Left lung (tissue), 10 donors: ENCODE data around the gene PKM. TPM values are rescaled to one million over a fixed set of nuclear protein-coding genes. Genes with fewer than 3 reads are reported as not detected.
A peak's percentile ranks its signal among the peaks of the same experiment; 100 is the strongest.
"Not testable (repeated sequence)": the region's sequence is repeated elsewhere in the genome, so short reads cannot be mapped to it uniquely, and the experiment has no call there.

ENCODE experiments used
- ATAC-seq: fragments of 200-7000 bp; cut with Tn5 transposase; one replicate; pipeline ENCODE4 v1.9.1; 2020; ENCODE audit warnings: moderate library complexity
- DNase-seq, 4 donors: peaks; one replicate each; pipeline ENCODE4 v3.0.0-alpha.2; 2013 to 2020
- H3K27ac ChIP-seq, 2 donors: fragments of 200-600 bp; sonication (generic) in 1 of 2; one replicate each; pipeline versions ENCODE4 v1.5.0 to v1.8.0; 2020 to 2021
- H3K27me3 ChIP-seq, 2 donors: fragments of 200-600 bp; sonication (generic) in 1 of 2; one replicate each; pipeline versions ENCODE4 v1.5.0 to v1.8.0; 2020 to 2021
- H3K36me3 ChIP-seq, 2 donors: fragments of 200-600 bp; sonication (generic) in 1 of 2; one replicate each; pipeline versions ENCODE4 v1.5.0 to v1.8.0; 2020 to 2021
- H3K4me1 ChIP-seq, 2 donors: fragments of 200-600 bp; one replicate each; pipeline ENCODE4 v1.8.0; 2021
- H3K4me3 ChIP-seq, 2 donors: fragments of 200-600 bp; sonication (generic) in 1 of 2; one replicate each; pipeline versions ENCODE4 v1.5.0 to v1.8.0; 2020 to 2021; ENCODE audit warnings: mild to moderate bottlenecking in 1 of 2
- H3K9me3 ChIP-seq, 2 donors: fragments of 200-600 bp; sonication (generic) in 1 of 2; one replicate each; pipeline versions ENCODE4 v1.5.0 to v1.8.0; 2020 to 2021
- intact Hi-C, 2 donors: fragments of 100-400 bp; cut with DNase I; formaldehyde crosslinking; loops; one replicate each; pipeline versions ENCODE4 v1.11.2 to v1.14.2; 2022
- polyA plus RNA-seq, 6 donors: library from polyadenylated mRNA; unstranded; fragments of 120-200 nt; gene quantifications; one replicate each; pipeline ENCODE4 v1.2.1, GENCODE V29; 2013; ENCODE audit not compliant: insufficient read length in 6 of 6
- total RNA-seq, 2 donors: library from RNA; stranded (reverse); fragmentation: NEBNext Ultra II Directional; extraction: Animal tissue kit (Norgen Biotek cat#: 25700); gene quantifications; one replicate each; pipeline ENCODE4 v1.2.1, GENCODE V29; 2021
- TF ChIP-seq, protein P1 (sequence below), 2 donors: fragments of 200-600 bp; sonication (generic) in 1 of 2; IDR thresholded peaks; one replicate each; pipeline versions ENCODE4 v1.5.0 to v1.8.0; 2021; ENCODE audit warnings: antibody characterized with exemption in 2 of 2
- donor health status: DM: no; HTN: yes; CAD: no.
- donor health status: DM: no; HTN: no; CAD: no.

Gene PKM
- total and polyA plus RNA-seq, 8 donors: 538 to 991 (median 573) TPM

GRCh38 chr15:72276326-72276700 is 45.3 kb upstream of the PKM start:
- H3K36me3 ChIP-seq: no peaks in the 10 kb centered on the region

DNA sequence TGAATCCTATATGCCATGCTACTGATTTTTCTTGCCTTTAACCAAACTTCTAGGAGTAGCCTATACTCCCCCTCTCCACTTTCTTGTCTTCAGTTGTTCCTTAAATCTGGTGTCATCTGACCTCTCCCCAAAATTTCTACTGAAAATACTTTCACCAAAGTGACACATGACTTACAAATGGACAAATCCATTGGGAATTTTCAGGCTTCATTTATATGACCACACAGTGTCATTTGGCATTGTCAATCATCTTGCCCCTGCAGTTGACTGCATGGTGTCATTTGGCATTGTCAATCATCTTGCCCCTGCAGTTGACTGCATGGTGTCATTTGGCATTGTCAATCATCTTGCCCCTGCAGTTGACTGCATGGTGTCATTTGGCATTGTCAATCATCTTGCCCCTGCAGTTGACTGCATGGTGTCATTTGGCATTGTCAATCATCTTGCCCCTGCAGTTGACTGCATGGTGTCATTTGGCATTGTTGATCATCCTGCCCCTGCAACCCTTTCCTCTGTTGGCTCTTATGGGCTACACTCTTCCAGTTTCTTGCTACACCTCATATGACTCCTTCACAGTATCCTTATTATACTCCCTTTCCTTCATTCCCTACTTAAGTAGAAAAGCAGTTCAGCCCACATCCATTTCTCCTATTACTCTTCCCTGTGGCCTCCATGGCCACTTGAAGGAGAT is 44.8 kb upstream of the PKM start:
- peaks cover 0 to 20% of the 10 kb centered on the region in 2 donors for H3K4me1 ChIP-seq
- H3K9me3 ChIP-seq, ATAC-seq, H3K27ac ChIP-seq, H3K27me3 ChIP-seq, H3K4me3 ChIP-seq, H3K36me3 ChIP-seq, DNase-seq, intact Hi-C loops: not testable (repeated sequence)

More at GRCh38 chr15:72276326-72276700, 45.3 kb upstream of the PKM start:
- Histone ChIP-seq H3K27me3 (no peaks in the 10 kb centered on the region), H3K4me1 (peaks cover 0 to 15% of the 10 kb centered on the region in 2 donors), H3K4me3 (no peak overlapping the region), H3K27ac (no peak overlapping the region), H3K9me3 (no peaks in the 10 kb centered on the region)
- no peak for ATAC-seq
- intact Hi-C loops: no loop called here
- TF ChIP-seq, protein P1, sequence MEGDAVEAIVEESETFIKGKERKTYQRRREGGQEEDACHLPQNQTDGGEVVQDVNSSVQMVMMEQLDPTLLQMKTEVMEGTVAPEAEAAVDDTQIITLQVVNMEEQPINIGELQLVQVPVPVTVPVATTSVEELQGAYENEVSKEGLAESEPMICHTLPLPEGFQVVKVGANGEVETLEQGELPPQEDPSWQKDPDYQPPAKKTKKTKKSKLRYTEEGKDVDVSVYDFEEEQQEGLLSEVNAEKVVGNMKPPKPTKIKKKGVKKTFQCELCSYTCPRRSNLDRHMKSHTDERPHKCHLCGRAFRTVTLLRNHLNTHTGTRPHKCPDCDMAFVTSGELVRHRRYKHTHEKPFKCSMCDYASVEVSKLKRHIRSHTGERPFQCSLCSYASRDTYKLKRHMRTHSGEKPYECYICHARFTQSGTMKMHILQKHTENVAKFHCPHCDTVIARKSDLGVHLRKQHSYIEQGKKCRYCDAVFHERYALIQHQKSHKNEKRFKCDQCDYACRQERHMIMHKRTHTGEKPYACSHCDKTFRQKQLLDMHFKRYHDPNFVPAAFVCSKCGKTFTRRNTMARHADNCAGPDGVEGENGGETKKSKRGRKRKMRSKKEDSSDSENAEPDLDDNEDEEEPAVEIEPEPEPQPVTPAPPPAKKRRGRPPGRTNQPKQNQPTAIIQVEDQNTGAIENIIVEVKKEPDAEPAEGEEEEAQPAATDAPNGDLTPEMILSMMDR (IDR thresholded peaks at IDR 0.05): no peak
- DNase-seq: no peak

DNA sequence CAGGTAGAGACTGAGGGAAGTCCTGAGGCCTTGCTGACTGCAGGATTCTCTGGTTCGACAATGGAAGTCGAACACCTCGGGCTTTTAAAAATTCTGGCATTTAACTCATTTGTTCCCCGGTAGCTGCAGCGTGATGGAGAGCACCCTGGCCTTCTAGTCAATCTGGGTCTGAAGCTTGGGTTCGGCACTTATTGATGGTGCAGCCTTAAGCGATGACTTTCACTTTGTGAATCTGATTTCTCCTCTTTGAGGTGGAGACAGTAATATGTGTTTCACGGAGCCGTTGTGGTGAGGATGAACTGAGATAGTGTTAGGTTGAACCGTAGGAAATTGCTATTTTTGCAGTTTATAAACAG is 42.0 kb upstream of the PKM start:
- H3K36me3 ChIP-seq: peaks cover 0 to 8% of the 10 kb centered on the region in 2 donors
- peaks cover 0 to 29% of the 10 kb centered on the region in 2 donors for H3K4me1 ChIP-seq
- TF ChIP-seq, protein P1 (IDR thresholded peaks at IDR 0.05): no peak
- intact Hi-C loops: no loop called here
- no peak for DNase-seq
- peak overlapping the region; percentile 33 to 91 for H3K4me3 ChIP-seq
- H3K27ac ChIP-seq: peak overlapping the region; percentile 60 to 88
- no peaks in the 10 kb centered on the region for H3K27me3 ChIP-seq
- ATAC-seq: no peak
- no peaks in the 10 kb centered on the region for H3K9me3 ChIP-seq

GRCh38 chr15:72272213-72272996 is 41.4 kb upstream of the PKM start, which contains the start of gene PARP6:
PARP6 (minus strand) TSS chr15:72272554; CDS start chr15:72267477, 5,077 bp downstream.
- H3K36me3 ChIP-seq: peaks cover 0 to 14% of the 10 kb centered on the region in 2 donors
- peak within 1 kb of the TSS; percentile 60 to 91 for H3K4me3 ChIP-seq
- H3K4me1 ChIP-seq: peaks cover 0 to 29% of the 10 kb centered on the region in 2 donors
- H3K27me3 ChIP-seq: no peaks in the 10 kb centered on the region
- DNase-seq (peak; percentile 96 to 100 (median 99)), ATAC-seq (peak; percentile 99)
- intact Hi-C loops: no loop called here
- no peaks in the 10 kb centered on the region for H3K9me3 ChIP-seq
- H3K27ac ChIP-seq: peak within 1 kb of the TSS; percentile 80 to 88
- TF ChIP-seq, protein P1 (IDR thresholded peaks at IDR 0.05): peak; percentile 57 to 74

GRCh38 chr15:72271895-72272212 is 40.9 kb upstream of the PKM start:
- Histone ChIP-seq H3K9me3 (no peaks in the 10 kb centered on the region), H3K4me1 (peaks cover 0 to 29% of the 10 kb centered on the region in 2 donors), H3K27me3 (no peaks in the 10 kb centered on the region), H3K36me3 (peaks cover 0 to 19% of the 10 kb centered on the region in 2 donors), H3K4me3 (peak overlapping the region; percentile 60 to 91), H3K27ac (peak overlapping the region; percentile 80 to 88)
- TF ChIP-seq, protein P1 (IDR thresholded peaks at IDR 0.05): no peak
- intact Hi-C loops: no loop called here
- peak in 2 of 4 donors; percentile 9 to 13 for DNase-seq
- ATAC-seq: peak; percentile 4
